ENCODE results near the gene DEK. TPM values are rescaled to one million over a fixed set of nuclear protein-coding genes. Genes with fewer than 3 reads are reported as not detected.

The DEK gene
- total RNA-seq, 1 experiment from 2014 or later, result 260 TPM

- intact Hi-C loops (cut with micrococcal nuclease; ENCODE audit: unreplicated experiment), result no loop called here
- no peak for DNase-seq
- Histone ChIP-seq H3K9me2 (ENCODE audit: insufficient read depth) (no peaks in the 10 kb centered on the region), H2AFZ (no peak overlapping the region), H4K20me1 (ENCODE audit: insufficient read depth) (peaks cover 4% of the 10 kb centered on the region; the same call in 1 of the 2 replicates), H3K27ac (no peak overlapping the region), H3K36me3 (ENCODE audit: low read depth) (no peaks in the 10 kb centered on the region), H3K4me3 (no peak overlapping the region), H3K4me2 (no peak overlapping the region), H3F3A (ENCODE audit: insufficient read depth, low read depth) (no peaks in the 10 kb centered on the region), H3K9me3 (ENCODE audit: insufficient read depth, low read depth) (no peaks in the 10 kb centered on the region), H3K79me2 (ENCODE audit: low read depth) (no peaks in the 10 kb centered on the region), H3K27me3 (ENCODE audit: insufficient read depth, low read depth) (no peaks in the 10 kb centered on the region), H3K4me1 (replicated peaks; ENCODE audit: insufficient read depth) (peaks cover 12% of the 10 kb centered on the region; the same call in 1 of the 2 replicates)
- no peak for TF ChIP-seq CTCF (conservative IDR thresholded peaks at IDR 0.05)
- TF ChIP-seq EZH2 (IDR thresholded peaks at IDR 0.05; ENCODE audit: low read depth), result no peak
- ChIA-PET CTCF (no interaction called here), POLR2A (ENCODE audit: unreplicated experiment) (no interaction called here)
- no TSS peak for BruUV-seq (replicated peaks)
These were observed 19.9 kb upstream of the DEK start for GRCh38 chr6:18284261-18284660.

GRCh38 chr6:18281564-18281963, 17.2 kb upstream of the DEK start:
- H3K9me3 ChIP-seq (ENCODE audit: insufficient read depth, low read depth), result no peaks in the 10 kb centered on the region
- H3K4me1 ChIP-seq (replicated peaks; ENCODE audit: insufficient read depth), result peaks cover 12% of the 10 kb centered on the region; the same call in 1 of the 2 replicates
- no peaks in the 10 kb centered on the region for H3F3A ChIP-seq (ENCODE audit: insufficient read depth, low read depth)
- H3K27me3 ChIP-seq (ENCODE audit: insufficient read depth, low read depth), result no peaks in the 10 kb centered on the region
- no peaks in the 10 kb centered on the region for H3K36me3 ChIP-seq (ENCODE audit: low read depth)
- no peak for DNase-seq
- POLR2A ChIA-PET (ENCODE audit: unreplicated experiment), result no interaction called here
- intact Hi-C loops (cut with micrococcal nuclease; ENCODE audit: unreplicated experiment), result no loop called here
- no peak overlapping the region for H3K4me2 ChIP-seq
- no peak overlapping the region for H3K27ac ChIP-seq
- H2AFZ ChIP-seq, result no peak overlapping the region
- peaks cover 4% of the 10 kb centered on the region; the same call in 1 of the 2 replicates for H4K20me1 ChIP-seq (ENCODE audit: insufficient read depth)
- no peaks in the 10 kb centered on the region for H3K9me2 ChIP-seq (ENCODE audit: insufficient read depth)
- BruUV-seq (replicated peaks), result no TSS peak
- no peaks in the 10 kb centered on the region for H3K79me2 ChIP-seq (ENCODE audit: low read depth)
- no peak overlapping the region for H3K4me3 ChIP-seq
- TF ChIP-seq CTCF (conservative IDR thresholded peaks at IDR 0.05) (no peak), EZH2 (IDR thresholded peaks at IDR 0.05; ENCODE audit: low read depth) (no peak)
- CTCF ChIA-PET, result interaction anchor here (0.5 kb wide), 1 partner anchor 466 kb away, joined by 11 read pairs; no protein-coding TSS in a partner anchor

GRCh38 chr6:18280084-18280483, 15.8 kb upstream of the DEK start:
- Histone ChIP-seq H3F3A (ENCODE audit: insufficient read depth, low read depth) (no peaks in the 10 kb centered on the region), H3K9me2 (ENCODE audit: insufficient read depth) (no peaks in the 10 kb centered on the region), H3K9me3 (ENCODE audit: insufficient read depth, low read depth) (no peaks in the 10 kb centered on the region), H3K4me1 (replicated peaks; ENCODE audit: insufficient read depth) (peaks cover 12% of the 10 kb centered on the region; the same call in 1 of the 2 replicates), H3K36me3 (ENCODE audit: low read depth) (no peaks in the 10 kb centered on the region), H3K27ac (no peak overlapping the region), H2AFZ (no peak overlapping the region), H3K4me2 (0 out of 2 replicates have a peak overlapping the region, but pooled peaks have one; percentile 4), H3K4me3 (no peak overlapping the region), H3K79me2 (ENCODE audit: low read depth) (no peaks in the 10 kb centered on the region), H4K20me1 (ENCODE audit: insufficient read depth) (peaks cover 4% of the 10 kb centered on the region; the same call in 1 of the 2 replicates), H3K27me3 (ENCODE audit: insufficient read depth, low read depth) (no peaks in the 10 kb centered on the region)
- ChIA-PET CTCF (no interaction called here), POLR2A (ENCODE audit: unreplicated experiment) (interaction anchor here (0.5 to 0.7 kb wide), 5 partner anchors 39 to 1030 kb away, joined by 3 to 5 read pairs (median 3); no protein-coding TSS in a partner anchor)
- no TSS peak for BruUV-seq (replicated peaks)
- DNase-seq, result peak; percentile 33 to 64
- no peak for TF ChIP-seq CTCF (conservative IDR thresholded peaks at IDR 0.05)
- TF ChIP-seq EZH2 (IDR thresholded peaks at IDR 0.05; ENCODE audit: low read depth), result no peak
- intact Hi-C loops (cut with micrococcal nuclease; ENCODE audit: unreplicated experiment), result no loop called here

All from PC-9 (cell line).